GM18861 (cell line): ENCODE measurements around the gene WTIP.
"Not testable (repeated sequence)": the region's sequence is repeated elsewhere in the genome, so short reads cannot be mapped to it uniquely, and the experiment has no call there.

Source experiments
- ATAC-seq: cut with Tn5 transposase; IDR thresholded peaks from one replicate; pipeline ENCODE4 v1.9.1; 2021; ENCODE audit not compliant: unreplicated experiment

WTIP gene

GRCh38 chr19:34478496-34478895 is 3.1 kb upstream of the WTIP start:
- ATAC-seq = not testable (repeated sequence)

GRCh38 chr19:34479396-34479795 is 2.2 kb upstream of the WTIP start:
- ATAC-seq = no peak

GRCh38 chr19:34480491-34480890 is 1.1 kb upstream of the WTIP start:
- no peak for ATAC-seq

- no peak for ATAC-seq
Observed at GRCh38 chr19:34481861-34482379, 362 bp downstream of the WTIP start.

- no peak for ATAC-seq
Observed at GRCh38 chr19:34482380-34483250, 1.1 kb downstream of the WTIP start.

- no peak for ATAC-seq
Observed at GRCh38 chr19:34484328-34484727, 2.8 kb downstream of the WTIP start.

- no peak for ATAC-seq
Observed at GRCh38 chr19:34485831-34486230, 4.3 kb downstream of the WTIP start.

GRCh38 chr19:34487651-34488051 is 6.1 kb downstream of the WTIP start:
- ATAC-seq = no peak

GRCh38 chr19:34489175-34489574 is 7.6 kb downstream of the WTIP start:
- no peak for ATAC-seq

GRCh38 chr19:34490141-34490766 is 8.7 kb downstream of the WTIP start:
- ATAC-seq = no peak

- ATAC-seq = no peak
Observed at GRCh38 chr19:34493038-34493648, 11.6 kb downstream of the WTIP start.

- ATAC-seq = no peak
Observed at GRCh38 chr19:34493649-34494044, 12.1 kb downstream of the WTIP start.

GRCh38 chr19:34494601-34495000 is 13.0 kb downstream of the WTIP start:
- no peak for ATAC-seq

- no peak for ATAC-seq
Observed at GRCh38 chr19:34495416-34495815, 13.9 kb downstream of the WTIP start.

GRCh38 chr19:34497112-34497805 is 15.7 kb downstream of the WTIP start:
- no peak for ATAC-seq

GRCh38 chr19:34499155-34499834 is 17.7 kb downstream of the WTIP start:
- ATAC-seq = no peak

- no peak for ATAC-seq
Observed at GRCh38 chr19:34500656-34501120, 19.1 kb downstream of the WTIP start.

GRCh38 chr19:34501339-34502320 is 20.1 kb downstream of the WTIP start:
- peak; percentile 63 for ATAC-seq
